HL-60/S4 treated with retinoic acid at 250 ng/mL for 4 days and 3 days (cell line): ENCODE measurements around the gene SH3TC2.
"Not testable (repeated sequence)": the region's sequence is repeated elsewhere in the genome, so short reads cannot be mapped to it uniquely, and the experiment has no call there.

ENCODE experiments used
- in situ Hi-C: fragments of 300-500 bp; cut with MboI; formaldehyde crosslinking; loops from 2 replicates; pipeline ENCODE4 v1.7.0; 2022; ENCODE audit warnings: low sequenced_read_pairs

The SH3TC2 gene

DNA sequence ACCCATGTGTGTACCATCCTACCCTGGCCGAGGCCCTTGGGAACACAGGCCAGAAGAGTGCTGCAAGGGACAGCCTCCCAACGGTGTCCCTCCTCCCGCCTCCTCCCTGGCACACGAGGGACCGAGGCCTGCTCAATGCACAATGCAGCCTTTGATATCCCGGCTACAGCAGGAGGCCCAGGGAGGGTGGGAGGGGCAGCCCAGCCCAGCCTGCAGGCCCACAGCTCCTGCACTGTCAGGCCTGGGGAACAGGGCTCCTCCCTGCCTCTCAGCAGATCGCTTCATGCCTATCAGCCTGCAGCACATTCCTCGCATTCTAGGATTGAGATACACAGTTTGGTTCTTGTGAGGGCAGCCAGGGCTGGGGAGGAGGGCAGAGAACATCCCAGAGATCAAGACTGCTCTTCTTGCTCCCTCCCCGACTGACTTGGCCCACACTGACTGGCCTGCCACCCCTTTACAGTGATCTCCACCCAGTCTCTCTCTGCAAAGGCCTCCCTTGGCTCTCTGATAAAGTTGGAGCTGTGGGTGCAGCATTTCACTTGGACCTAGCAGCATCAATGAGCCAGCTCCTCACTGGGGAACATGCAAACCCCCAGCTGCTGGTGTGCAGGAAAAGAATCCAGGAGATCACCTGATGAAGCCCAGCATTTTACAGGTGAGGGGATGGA, at the start of gene SH3TC2:
Gene SH3TC2 (minus strand): TSS at position 46 of the 671 bp plus-strand sequence. CDS start 40 bp downstream, at position 6.
- in situ Hi-C loops = no loop called here

DNA sequence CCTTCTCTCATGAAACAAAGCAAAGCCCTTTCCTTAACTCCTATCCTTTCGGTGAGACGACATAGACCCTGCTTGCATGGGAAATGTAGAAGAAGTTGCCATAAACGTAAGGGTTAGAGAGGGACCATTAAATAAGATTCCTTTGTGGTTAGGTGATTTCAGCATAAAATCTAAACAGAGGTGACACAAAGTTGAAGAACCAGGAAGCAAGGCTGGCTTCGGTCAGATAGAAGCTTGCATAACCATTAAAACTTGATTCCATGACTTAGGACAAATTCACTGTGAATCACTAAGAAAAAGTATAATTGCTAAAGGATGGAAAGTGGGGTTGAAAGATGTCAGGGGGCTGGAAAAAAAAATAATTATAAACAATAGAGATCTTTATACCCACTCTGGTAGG, 47.5 kb upstream of the SH3TC2 start:
- in situ Hi-C loops = no loop called here

DNA sequence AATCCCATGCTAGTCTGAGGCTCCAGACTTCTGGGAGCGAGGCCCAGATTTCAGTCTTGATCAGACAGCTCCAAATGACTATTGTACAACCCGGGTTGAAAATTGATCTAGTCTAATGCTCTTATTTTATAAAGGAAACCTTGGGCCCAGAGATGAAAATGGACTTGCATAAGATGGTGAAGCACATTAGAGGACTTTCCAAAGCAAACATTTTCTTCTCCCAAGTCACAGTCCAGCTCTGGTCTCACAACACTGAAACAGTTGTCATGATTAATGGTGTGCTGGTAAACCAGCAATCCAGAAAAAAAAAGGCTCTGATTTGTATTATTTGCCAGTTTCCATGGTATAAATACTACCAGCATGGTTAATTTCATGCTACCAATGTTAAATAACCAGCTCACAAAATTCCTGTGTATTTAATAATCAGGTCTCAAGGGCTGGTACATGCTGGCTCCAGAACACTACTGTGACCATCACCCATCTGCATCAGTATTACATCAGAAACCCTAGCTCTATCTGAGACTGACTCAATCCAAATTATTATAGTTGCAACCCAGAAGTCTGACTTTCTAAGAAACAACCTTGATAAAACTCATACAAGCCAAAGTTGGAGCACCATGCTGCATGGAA, 45.9 kb upstream of the SH3TC2 start:
- in situ Hi-C loops = no loop called here

DNA sequence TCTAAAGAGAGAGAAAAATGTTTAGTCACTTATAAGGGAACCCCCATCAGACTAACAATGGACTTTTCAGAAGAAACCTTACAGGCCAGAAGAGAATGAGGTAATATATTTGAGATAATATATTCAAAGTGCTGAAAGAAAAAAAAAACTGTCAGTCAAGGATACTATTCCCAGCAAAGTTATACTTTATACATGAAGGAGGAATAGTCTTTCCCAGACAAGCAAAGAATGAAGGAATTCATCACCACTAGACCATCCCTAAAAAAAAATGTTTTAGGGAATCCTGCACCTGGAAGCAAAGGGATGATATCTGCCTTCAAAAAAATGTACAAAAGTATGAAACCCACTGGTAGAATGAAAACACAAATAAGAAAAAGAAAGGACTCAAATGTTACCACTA, 37.5 kb upstream of the SH3TC2 start:
- in situ Hi-C loops = no loop called here

DNA sequence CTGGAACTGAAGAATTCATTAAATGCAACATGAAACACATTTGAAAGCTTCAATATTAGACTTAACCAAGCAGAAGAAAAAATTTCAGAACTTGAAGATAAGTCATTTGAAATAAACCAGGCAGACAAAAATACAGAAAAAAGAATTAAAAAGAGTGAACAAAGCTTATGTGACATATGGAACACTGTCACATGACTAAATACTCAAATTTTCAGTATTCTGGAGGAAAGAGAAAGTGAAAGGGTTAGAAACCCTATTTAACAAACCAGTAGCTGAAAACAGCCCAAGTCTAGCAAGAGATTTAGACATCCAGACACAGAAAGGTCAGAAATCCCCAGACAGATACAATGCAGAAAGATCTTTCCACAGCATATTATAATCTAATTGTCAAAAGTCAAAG, 37.1 kb upstream of the SH3TC2 start:
- in situ Hi-C loops = no loop called here

DNA sequence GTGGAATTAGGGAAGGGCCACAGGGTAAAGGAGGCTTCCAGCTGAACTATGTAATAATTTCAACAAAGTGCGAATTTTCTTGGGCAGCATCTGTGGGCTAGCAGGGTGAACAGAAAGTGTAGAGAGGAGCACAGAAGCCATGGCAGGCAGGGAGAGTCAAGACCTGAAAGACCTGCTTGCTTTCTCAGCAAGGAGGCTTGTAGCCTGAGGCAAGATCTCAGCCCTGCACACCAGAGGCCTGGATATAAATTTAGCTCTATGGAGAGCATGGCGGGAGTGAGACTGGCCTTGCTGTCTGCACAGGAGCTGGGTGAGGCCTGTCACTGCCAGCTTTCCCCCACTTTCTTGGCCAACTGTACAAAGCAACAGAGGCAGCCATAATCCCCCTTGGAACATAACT, 32.1 kb upstream of the SH3TC2 start:
- in situ Hi-C loops = no loop called here

DNA sequence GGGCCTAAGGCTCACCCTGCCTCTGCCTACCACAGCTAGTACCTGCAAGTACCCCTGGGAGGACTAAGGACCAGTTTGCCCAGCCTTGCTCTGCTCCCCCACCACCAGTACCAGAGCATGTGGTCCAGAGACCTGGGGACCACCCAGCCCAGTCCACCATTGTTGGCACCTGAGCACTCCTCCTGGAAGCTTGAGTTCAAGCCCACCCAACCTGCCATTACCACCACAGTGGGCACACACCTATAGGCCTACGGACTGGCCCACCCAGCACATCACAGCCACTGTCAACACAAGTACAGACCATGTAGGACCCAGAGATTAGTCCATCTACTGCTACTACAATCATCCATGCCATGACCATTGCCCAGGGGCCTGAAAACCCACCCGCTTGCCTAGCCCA, 30.8 kb upstream of the SH3TC2 start:
- in situ Hi-C loops = no loop called here

DNA sequence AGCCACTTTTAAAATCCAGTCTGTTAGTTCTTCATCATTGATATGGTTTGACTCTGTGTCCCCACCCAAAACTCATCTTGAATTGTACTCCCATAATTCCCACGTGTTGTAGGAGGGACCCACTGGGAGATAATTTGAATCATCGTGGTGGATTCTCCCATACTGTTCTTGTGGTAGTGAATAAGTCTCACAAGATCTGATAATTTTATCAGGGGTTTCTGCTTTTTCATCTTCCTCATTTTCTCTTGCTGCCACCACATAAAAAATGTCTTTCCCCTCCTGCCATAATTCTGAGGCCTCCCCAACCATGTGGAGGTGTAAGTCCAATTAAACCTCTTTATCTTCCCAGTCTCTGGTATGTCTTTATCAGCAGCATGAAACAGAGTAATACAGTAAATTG, 26.9 kb upstream of the SH3TC2 start:
- in situ Hi-C loops = no loop called here

DNA sequence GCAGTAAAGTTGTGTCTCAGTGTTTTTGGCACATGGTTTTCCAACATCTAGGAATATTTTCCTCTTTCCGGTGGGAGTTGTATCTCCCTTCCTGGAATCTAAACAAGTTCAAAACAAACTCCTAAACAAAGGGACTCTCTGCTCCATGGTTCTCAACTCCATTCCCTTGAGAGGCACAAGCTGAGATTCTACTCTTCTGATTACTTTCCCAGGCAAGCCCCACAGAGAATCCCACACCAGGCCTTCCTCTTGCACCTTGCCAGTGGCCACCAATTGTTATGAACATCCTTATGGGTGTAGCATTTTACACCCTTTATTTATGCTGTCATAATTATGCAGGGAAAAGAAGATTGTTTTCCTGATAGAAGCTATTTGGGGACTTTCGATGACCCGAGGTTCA, 25.8 kb upstream of the SH3TC2 start:
- in situ Hi-C loops = no loop called here

DNA sequence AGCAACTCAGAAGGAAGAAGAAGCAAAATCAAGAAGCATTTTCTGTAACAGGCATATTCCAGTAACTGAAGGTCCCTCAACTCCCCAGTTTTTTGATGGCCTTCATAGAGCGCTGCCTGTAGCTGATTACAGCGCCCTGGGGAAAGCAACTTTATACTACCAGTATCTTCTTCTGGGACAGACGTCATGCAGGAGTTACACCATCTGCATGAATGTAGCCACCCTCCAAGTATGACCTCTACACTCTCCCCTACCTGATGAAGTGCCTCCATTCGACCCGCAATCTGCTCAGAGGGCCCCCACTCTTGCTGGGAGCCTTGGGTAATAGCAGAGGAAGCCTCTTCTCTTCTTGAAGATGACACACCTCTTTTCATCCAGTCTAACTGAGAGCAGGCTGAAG, 21.0 kb upstream of the SH3TC2 start:
- in situ Hi-C loops = no loop called here

DNA sequence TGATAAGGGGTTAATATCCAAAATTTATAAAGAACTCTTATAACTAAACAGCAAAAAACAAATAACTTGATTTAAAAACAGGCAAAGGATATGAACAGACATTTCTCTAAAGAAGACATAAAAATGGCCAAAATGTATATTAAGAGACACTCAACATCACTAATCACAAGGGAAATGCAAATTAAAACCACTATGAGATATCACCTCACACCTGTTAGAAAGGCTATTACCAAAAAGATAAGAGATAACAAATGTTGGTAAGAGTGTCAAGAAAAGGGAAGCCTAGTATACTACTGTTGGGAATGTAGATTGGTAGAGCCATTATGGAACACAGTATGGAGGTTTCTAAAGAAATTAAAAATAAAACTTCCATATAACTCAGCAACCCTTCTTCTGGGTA, 19.4 kb upstream of the SH3TC2 start:
- in situ Hi-C loops = no loop called here

DNA sequence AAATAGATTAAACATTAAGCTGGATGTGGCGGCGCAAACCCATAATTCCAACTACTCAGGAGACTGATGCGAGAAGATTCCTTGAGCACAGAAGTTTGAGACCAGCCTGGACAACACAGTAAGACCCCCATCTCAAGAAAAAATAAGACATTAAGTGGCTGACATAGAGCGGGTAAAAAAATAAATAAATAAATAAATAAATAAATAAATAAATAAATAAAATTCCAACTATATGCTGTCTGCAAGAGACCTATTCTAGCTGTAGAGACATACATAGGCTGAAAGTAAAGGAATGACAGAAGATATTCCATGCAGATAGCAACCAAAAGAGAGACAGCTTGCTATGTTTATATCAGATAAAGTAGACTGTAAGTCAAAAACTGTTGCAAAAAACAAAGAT, 17.4 kb upstream of the SH3TC2 start:
- in situ Hi-C loops = no loop called here

DNA sequence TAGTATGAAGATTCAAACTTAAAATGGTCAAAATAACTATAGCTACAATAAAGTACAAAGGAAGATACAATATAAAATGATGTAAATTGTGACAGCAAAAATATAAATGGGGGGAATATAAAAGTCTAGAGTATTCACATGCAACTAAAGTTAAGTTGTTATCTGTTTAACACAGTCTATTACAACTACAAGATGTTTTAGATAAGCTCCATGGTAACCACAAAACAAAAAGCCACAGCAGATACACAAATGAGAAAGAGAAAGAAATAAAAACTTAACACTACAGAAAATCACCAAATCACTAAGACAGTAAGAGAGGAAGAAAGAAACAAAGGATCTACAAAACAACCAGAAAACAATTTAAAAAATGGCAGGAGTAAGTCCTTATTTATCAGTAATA, 17.0 kb upstream of the SH3TC2 start:
- in situ Hi-C loops = no loop called here

DNA sequence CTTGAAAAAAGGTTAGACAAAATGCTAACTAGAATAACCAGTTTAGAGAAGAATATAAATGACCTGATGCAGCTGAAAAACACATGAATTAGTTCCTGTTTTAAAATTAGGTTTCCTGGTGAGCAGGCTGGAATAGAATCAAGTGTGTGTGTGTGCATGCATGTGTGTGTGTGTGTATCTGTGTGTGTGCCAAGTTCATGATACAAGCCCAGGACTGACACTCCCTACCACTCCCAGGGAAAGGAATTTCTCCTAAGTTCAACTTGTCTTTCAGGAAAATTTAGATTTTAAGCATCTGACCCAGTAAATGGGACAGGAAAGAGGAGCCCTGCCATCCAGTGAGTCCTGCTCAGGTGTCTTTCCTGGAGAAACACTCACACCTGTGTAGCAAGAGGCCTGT, 11.2 kb upstream of the SH3TC2 start:
- in situ Hi-C loops = not testable (repeated sequence)

DNA sequence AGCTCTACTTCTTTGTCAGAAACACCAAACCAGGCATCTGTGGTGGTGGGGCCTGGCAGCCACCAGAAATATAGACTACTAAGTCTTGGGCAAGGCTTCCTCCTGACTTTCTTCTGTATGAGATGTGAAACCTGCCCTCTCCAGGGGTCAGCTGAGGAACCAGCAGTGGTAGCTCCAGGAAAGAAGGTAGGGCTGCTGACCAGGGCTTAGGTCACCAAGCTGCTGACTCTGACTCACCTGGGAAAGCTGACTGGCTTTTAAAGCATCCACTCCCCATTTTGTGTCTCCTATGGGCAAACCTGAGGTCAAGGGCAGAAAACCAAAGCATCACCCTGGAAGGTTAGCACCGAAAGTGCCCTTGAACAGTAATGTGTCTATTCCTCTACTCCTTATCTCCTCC, 10.4 kb upstream of the SH3TC2 start:
- in situ Hi-C loops = no loop called here

DNA sequence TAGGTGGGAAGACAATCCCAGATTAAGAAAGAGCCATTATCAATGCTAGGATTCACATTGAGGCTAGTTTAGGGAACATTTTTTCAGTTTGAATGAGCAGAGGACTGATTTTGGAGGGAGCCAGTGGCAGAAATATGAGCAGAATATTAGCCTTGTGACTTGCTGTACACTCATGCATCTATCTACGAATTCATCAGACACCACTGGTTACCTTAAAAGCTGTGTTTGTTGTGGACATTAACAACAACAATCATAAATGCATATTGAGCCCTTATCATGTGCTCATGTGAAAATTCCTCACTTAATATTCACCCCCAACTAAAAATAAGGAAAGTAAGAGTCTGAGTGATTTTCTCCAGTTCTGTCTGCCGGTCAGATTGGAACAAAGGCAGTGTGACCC, 9.9 kb upstream of the SH3TC2 start:
- in situ Hi-C loops = no loop called here

DNA sequence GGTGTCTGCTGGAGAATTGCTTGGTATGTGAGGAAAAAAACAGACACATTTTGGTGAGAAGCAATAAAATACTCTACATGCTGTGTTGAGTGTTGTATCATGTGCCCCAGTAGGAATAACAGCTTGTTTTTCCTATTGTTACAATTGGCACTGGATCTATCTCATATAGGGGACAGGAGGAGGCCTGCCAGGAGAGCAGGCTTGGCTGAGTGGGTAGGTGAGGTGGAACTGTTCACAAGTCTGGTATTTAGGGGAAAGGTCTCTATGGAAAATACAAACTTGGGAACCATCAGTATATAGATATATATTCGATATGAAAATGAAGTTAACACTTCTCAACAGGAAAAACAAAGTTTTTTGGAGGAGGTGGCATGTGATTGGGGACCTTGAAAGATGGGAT, 9.5 kb upstream of the SH3TC2 start:
- in situ Hi-C loops = no loop called here

DNA sequence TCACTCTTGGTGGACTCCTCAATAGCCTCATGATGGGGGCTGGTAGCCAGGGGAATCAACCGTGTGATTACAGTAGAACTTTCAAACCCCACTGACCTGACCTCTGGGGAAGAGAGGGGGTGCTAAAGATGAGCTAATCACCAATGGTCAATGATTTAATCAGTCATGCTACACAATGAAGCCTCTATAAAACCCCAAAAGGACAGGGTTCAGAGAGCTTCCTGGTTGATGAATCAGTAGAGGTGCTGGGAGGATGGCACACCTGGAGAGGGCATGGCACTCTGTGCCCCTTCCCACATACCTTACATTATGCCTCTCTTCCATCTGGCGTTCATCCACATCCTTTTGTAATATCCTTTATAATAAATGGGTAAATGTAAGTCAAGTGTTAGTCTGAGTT, 8.9 kb upstream of the SH3TC2 start:
- in situ Hi-C loops = no loop called here

DNA sequence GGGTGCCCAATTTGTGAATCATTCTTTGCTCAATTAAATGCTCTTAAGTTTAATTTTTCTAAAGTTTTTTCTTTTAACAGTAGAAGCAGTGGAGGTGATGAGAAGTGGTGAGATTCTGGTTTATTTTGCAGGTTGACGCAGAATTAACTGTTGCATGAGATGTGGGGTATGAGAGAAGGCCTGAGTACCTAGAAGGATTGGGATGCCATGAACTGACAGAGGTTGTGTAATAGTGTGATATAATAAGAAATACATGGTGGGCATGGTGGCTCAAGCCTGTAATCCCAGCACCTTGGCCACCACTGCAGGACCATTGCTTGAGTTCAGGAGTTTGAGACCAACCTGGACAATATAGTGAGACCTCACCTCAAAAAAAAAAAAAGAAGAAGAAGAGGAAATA, 8.4 kb upstream of the SH3TC2 start:
- in situ Hi-C loops = no loop called here

DNA sequence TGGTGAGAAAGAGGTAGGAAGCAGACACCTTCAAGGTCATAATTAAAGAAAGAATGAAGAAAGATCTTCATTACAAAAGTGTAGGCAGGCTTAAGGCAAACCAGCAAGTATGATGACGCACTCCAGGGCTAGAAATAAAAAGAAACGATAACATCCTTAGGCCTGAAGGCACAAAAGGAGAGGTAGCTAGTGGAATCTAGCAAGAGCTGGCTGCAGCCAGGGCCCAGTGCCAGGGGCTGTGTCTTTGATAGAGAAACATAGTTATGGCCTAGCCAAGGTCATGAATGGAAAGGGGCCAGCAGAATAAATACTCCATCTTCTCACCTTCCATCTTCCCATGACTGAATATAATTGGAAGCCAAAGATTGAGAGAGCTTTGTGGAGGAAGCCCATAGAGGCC, 6.8 kb upstream of the SH3TC2 start:
- in situ Hi-C loops = no loop called here

DNA sequence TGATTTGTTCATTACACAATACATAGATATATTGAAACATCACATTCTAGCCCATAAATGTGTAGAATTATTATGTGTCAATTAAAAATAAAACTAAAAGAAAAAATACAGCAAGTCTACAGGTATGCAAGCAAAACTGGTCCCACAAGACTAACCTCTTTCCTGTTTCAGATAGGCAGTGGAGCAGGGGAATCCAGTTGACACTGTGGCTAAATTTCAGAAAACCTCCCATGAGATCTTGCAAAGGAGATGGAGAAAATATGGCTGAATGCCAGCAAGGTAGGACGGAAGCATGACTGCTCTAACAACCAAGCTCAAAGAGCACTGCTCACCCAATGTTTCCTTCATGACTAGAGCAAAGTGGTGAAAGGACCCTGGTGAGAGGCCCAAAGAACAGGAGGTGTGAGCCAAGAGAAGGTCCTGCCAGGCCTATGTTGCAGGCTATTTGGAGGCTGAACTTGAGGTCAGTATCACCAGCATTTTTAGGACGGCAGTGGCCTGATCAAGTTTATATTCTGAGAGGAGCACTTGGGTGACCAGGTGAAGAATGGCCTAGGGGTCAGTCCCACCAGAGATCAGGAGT, 1.1 kb upstream of the SH3TC2 start:
- in situ Hi-C loops = no loop called here

DNA sequence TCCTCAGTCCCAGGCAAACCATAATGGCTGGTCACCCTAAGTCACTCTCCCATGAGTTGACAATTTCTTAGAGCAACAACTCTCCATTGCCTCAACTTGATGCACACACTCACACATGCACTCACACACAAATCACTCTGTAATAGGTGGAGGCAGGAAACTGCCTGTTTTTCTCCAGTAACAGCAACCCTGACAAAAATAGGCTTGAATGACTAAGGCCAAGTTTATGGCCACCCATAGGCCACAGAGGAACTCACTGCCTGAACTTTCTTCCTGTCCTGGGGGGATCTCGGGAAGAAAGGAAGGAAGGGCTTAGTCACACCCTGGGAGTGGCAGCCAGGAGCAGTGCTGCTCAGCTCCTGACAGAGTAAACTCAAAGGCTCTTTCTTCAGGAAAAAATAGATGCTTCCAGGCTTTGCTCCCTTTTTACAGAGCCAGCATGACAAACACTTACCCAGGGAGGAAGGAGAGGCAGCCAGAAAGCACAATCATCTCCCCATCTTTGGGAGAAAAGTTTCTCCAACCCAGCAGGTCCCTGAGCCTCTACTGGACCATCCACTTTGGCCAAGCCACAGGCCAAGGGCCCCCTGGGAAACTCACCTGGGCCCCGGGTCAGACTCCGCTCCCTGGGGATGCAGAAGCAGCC, 368 bp downstream of the SH3TC2 start:
- in situ Hi-C loops = no loop called here
